ENCODE measurements around the gene CABP4.

The CABP4 gene

DNA sequence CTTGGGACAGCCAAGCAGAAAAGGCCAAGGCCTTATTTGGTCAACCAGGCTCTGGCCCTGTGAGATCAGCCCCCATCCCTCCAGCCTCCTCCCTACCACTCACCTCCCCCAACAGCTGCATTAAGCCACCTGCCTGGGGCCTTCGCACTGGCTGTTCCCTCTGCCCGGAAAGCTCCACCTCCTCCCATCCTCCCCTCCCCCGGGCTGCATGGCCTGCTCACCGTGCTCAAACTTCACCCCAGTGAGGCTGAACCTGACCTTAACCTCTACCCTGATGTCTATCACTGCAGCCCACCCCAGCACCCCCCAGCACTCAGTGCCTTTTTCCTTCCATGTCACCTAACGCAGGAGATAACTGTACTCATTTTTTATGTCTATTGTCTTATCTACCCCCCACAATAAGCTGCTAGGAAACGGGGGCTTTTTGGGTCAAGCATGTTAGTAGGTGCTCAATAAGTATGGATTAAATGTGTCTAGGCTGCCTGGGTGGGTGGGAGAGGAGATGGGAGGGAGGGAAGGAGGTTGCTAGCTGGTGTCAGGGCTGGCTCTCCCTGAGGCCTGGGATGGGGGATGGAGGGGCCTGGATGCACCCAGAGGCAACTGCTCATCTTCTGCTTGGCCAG is 18.6 kb upstream of the CABP4 start:
- no peak for FAIRE-seq

DNA sequence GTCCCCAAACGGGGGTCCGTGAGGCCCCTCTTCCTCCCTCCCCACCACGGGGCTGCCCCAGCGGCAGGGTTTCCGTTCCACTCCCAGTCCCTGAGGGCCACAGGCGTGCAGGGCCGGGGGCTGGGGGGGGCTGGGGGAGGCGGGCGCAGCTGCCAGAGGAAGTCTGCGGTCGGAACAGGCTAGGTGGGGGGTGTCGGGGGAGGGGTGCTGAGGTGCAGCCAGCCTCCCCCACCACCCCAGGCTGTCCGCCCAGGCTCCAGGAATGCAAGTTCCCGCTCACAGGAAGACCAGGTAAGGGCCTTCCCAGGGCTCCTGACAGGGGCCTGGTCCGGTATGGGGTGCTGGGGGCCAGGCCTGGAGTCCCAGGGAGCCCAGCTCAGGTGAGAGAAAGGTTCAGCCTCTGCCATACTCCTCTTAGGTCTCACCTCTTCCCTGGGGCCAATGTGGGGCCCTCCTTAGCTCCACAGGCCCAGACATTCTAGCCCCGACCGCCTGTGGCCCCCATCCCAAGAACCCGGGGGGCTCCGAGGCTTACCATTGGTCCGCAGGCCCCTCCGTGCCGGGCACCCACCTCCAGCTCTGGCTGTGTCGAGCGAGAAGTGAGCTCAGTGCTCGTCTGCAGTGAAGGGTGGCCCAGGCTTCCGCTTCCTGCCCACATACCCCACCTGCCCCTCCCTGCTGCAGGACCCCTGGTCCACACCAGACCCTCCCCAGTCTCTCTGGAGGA is 17.9 kb upstream of the CABP4 start, which contains the start of gene PTPRCAP:
TSS of gene PTPRCAP (minus strand) at position 601 of the 727 bp plus-strand sequence. CDS start at position 538, 63 bp downstream.
- FAIRE-seq = no peak

DNA sequence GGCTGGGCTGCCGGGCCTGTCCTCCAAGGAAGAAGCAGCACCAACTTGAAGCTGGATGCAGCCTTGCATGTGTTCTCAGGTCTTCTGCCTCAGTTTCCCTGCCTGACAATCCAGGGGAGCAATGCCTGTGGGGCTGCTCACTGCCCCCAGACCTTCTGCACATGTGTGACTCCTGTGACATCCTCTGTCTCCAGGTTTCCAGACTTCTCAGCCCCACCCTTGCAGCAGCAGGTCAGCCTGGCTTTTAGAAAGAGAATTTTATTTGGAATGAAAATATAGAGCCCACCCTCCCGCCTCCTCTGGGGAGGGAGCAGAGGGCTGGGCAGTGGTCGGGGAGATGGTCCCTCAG is 17.4 kb upstream of the CABP4 start:
- FAIRE-seq = no peak

DNA sequence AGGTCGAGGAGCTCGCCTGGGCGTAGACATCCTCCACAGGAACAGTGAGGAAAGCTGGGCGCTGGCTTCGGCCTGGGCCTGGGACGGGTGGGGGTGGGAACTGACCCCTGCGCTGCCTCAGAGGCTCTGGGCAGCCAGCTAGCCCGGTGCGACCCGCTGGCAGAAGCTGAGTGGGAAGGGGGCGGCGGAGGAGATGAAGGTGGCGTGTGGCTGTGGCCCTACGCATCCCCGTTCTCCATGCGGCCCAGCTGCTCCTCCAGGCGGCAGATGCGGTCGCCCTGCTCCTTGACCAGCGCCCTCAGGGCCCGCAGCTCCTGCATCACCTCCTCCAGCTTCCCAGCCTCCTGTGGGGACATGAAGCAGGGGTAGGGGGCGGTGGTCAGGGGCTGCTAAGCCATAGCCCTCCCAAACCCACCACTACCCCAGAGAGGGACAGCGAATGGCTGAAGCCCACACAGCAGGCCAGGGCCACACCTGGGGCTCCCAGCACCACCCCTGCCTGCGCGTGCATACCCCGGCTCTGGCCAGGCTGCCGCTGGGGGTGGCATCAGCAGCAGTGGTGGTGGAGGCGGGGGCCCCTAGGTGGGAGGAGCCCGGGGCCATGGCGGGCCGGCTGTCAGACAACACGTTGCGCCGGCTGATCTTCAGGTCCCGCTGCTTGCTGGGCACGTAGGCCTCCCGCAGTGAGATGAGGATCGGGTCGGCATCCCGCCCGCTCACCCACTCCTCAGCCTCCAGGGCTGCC is 16.8 kb upstream of the CABP4 start:
- no peak for FAIRE-seq

DNA sequence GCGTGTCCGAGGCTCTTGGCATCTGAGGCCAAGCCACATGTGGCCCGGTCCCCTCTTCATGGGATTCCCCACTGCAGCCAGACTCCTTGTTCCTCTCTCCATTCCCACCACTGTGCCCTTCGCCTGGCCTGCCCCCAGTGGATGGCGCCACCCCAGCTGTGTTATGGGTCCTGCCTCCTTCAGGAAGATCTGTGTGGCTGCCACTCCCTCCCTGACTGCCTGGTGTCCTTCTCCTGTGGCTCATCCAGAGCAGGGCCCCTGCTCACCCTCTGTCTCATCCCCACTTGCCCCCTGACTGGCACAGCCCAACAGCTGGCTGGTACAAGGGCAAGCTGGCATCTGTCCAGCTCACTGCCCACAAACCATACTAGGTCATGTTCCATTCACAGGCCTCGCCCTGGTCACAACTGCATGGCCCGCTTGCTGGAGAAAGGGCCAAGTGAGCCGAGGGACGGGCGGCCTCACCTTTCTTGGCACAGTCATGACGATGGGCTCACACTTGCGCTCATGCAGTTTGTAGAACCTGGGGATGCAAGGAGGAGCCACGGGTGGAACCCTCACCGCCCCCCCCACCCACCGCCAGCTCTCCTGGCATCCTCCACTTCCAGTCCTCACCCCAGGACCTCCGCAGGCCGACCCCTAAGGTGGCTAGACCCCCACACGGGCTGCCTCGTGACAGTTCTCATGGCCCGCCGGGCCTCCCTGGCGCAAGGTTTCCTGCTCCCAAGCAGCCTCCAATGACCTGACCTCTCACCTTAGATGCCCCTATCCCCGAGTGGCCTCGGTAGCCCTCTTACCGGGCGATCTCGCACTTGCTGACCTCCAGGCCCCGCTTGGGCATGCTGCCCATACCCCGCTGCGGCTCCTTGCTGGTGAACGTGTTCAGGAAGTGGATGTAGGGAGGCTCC is 15.6 kb upstream of the CABP4 start:
- no peak for FAIRE-seq

DNA sequence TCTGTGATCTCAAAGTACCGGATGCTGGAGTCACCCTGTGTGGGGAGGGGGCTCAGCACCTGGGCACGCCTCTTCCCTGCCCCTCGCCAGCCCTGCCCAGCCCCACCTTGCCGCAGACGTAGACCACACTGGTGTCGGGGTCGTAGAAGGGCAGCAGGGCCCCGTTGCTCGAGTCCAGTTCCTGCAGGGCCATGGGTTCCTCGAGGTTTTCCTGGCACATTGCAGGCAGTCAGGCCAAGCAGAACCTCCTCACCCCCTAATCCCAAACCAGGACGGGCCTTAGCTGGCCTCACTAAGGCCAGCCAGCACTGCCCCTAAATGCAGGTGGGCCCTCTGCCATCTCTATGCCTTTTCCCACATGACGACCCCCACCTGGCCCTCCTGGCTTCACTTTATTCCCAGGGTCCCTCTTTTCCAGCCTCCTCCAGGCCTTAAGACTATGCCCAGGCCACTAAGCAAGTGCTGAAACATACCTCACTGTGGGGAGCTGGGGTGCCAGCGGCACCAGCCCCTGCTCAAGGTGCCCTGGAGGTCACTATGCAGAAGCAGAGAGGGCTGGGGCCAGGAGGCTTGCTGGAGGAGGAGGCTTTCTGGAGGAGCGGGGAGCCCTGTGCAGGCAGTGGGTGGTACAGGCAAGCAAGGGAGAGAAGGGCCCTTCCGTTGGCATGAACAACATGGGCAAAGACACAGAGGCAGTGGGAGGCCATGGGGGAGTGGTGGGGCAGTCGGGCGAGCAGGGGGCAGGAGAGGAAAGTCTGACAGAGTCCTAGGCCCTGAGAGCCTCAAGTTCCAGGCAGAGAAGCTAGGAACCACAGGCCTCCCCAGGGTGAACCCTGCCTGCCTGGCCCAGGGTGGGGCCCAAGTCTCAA is 14.7 kb upstream of the CABP4 start:
- FAIRE-seq = no peak

DNA sequence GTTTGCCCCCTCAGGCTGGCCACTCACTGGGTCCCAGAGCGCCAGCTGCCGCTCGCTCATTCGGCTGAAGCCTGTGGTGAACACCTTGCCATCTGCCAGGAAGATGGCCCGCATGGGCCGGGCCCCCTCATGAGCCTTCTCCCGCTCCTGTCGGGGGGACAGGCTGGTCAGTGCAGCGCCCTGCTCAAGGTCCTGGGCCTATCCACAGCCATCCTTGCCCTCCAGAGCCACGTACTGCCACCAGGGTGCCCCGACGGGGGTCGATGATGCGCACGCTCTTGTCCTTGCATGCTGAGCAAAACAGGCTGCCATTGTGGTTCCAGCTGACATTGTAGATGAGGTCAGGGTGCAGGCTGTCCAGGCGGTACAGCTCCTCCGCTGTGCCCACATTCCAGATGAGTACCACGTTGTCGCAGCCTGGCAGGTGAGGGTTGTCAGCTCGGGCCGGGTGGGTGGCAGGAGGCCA is 14.0 kb upstream of the CABP4 start:
- FAIRE-seq = no peak

DNA sequence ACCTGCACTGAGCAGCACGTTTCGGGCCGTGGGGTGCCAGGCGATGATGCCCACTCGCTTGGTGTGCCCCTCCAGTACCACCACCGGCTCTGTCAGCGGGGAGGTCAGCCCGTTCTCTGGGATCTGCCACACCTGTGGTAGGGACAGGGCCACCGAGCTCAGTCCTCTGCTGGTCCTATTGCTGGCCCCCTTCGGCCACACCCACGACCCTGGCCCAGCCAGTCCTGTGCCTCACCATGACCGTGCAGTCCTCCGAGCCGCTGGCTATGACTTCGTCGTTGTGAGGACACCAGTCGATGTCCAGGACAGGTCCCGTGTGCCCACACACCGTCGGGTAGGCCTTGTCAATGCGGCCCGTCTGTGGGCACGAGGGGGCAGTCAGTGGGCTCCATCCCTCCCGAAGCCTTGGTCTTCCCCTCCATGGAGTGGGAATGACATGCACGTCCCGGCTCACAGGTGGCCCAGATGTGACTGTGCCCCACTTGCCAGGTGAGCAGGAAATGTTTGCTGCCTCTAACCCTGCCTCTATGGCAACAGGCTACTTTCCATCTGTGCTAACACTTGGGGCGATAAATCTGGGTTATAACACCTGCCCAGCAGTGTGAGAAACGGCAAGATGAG is 13.3 kb upstream of the CABP4 start:
- FAIRE-seq = no peak

DNA sequence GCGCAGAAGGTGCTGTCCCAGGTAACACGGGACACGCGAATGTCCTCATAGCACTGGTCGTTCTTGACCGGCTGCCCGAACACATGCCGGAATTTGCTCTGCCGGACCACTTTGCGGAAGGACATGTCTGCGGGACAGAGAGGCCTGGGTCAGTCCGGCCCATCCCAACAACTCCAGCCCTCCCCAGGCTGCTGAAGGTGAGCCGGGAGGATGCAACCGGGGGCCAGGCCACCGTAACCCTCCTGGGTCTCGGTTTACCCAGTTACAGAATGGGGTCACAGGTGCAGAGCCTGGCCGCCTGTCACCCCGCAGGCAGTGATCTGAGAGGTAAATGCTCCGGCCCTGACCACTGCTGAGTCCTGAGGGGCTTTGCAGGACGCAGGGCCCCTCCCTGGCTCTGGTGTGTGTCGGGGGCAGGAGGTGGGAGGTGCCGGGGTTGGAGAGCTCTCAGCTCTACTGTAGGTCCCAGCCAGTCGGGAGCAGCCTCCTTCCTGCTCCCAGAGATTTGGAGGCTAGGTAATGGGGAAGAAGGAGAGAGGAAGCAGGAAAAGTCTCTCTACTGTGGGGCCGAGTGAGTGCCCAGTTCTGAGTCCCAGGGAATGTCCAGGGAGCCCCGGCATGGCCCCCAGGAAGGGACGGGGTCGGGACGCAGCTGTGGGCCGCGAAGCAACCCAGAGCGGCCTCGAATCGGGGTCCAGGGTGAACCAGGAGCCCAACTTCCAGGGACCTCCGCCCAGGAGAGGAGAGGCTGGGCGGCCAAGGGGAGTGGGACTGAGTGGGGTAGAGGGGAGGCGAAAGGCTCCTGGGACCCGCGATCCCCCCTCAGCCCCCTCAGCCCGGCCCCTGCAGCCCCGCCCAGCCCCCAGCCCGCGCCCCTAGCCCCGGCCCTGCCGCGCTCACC is 12.4 kb upstream of the CABP4 start:
- no peak for FAIRE-seq

DNA sequence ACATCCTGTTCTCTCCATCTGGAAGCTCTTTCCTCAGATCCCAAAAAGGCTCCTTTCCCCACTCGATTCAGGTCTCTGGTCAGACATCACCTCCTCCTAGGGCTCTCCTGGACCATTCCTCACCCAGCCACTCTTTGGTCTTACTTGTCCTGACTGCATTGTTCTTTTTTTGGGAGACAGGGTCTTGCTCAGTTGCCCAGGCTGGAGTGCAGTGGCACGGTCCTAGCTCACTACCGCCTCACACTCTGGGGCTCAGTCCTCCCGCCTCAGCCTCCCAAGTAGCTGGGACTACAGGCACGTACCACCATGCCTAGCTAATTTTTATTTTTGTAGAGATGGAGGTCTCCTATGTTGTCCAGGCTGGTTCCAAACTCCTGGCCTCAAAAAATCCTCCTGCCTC is 9.6 kb upstream of the CABP4 start:
- FAIRE-seq = no peak

DNA sequence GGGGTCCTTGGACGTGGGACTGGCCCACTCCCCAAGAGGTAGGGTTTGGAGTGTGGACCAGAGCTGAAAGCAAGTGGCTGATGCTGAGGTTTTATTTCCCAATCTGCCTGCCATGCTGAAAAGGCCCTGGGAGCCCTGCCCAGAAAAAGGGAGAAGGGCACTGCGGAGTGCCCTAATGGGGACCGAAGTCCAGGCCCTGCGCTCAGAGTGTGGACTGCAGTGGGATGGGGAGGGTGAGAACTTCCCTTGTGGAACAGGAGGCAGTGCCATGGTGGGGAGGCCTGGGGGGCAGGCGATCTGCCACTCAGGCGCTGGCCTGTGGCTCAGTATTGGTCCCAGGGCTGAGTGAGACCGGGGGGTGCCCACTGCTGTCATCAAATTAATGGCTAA is 6.9 kb upstream of the CABP4 start:
- no peak for FAIRE-seq

DNA sequence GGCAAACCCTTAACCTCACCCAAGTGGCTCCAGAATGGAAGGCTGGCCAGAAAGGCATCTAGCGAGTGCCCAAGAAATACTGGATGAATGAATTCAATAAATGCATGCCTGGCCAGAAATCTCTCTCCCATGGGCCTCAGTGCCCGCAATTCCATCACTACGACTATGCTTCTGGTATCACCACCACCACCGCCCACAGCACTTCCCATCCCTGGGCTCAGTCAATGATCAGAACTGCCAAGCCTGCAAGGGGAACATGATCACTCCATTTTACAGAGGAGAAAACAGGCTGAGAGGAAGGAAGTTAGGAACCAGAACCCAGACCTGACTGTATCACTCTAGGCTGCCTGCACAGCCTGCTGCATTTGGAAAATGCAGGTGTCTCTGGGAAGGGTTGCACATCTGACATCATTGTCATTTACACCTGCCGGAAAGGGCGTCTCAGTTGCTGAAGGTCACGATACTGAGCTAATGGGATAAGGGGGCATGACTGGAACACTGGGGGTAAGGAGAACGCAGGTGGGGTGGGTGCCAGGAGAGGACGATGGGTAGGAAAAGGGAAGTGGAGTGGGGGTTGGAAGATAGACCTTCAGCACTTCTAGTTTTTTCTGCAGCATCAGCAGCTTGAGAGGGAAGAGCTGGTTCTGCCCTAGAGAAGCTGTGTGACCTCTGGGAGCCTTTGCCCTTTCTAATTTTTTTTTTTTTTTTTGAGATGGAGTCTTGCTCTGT is 5.9 kb upstream of the CABP4 start:
- no peak for FAIRE-seq

DNA sequence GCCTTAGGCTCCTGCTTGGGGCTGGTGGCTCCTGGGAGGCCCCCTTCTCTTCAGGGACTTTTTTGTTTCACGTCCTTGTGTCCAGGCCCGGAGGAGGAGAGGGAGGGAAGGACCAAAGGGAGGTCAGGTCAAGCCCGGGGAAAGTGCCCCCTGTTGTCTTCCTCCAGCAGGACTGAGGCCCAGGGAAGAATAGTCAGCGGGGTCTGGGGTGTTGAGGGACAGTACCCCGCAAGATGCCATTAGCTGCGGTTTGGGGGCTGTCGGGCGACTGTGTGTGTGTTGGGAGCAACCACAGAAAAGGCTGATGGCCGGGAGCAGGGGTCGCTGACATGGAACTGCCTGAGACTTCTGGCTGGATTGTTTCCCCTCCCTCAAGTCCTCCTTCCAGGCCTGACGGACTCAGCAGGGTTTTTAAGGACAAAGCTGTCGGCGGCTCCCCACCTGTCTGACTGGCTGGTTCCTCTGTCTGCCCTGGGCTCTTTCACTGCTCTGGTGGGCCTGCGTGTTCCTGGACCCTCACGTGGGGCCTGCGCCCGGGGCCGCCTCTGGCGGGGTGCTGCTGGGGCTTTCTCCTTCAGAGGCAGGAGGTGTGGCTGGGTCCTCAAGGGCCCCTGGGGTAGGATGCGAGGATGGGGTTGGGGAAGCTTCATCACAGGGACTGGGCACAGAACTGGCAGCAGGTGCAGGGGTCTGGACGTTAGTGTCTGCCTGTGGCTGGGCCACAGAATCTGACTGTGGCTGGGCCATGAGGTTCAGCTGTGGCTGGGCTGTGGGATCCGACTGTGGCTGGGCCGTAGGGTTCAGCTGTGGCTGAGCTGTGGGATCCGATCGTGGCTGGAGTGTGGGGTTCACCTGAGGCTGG is 4.1 kb upstream of the CABP4 start:
- no peak for FAIRE-seq

DNA sequence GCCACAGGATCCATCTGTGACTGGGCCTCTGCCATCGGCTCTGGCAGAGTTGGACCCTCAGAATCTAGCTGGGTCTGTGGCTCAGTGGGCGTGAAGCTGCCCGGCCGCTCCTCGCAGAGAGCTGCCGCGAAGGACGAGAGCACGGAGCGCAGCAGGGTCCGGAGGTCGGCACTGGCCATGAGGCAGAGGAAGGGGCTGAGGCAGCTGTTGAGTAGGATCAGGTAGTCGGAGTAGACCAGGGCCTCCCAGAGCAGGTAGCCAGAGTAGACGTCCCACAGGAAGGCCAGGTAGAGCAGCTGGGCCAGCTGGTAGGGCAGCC is 3.5 kb upstream of the CABP4 start:
- FAIRE-seq = no peak

DNA sequence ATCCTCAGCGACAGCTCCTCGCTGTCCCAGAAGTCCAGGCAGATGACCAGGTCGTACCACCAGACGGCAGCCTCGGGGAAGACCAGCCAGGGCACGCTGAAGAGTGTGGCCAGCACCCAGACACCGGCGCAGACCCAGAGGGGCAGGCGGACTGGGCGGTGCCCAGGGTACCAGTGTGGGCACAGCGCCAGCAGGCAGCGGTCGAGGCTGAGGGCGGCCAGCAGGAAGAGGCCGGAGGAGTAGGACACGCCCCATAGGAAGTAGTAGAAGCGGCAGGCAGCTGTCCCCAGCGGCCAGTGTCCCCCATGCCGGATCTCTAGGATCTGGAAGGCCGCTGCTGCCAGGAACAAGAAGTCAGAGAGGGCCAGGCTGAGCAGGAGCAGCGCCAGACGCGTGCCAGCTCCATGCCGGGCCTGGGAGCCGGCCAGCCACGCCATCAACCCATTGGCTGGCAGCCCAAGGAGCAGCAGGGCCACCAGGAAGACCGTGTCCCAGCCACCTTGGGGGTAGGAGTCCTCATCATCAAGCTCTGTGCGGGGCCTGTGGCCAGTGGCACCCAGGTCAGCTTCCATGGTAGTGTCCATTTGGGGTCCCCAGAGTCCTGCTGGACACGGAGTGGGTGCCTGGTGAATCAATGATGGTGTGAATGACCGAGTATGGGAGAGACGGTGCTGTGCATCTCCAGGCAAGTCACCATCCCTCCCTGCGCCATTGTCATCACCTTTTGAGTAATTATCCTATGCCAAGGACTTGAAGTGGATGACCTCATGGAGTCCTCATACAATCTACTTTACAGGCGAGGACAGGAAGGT is 2.8 kb upstream of the CABP4 start, which contains the start of gene GPR152:
TSS of gene GPR152 (minus strand) at position 589 of the 812 bp plus-strand sequence. CDS start at position 584, 5 bp downstream.
- FAIRE-seq = no peak

DNA sequence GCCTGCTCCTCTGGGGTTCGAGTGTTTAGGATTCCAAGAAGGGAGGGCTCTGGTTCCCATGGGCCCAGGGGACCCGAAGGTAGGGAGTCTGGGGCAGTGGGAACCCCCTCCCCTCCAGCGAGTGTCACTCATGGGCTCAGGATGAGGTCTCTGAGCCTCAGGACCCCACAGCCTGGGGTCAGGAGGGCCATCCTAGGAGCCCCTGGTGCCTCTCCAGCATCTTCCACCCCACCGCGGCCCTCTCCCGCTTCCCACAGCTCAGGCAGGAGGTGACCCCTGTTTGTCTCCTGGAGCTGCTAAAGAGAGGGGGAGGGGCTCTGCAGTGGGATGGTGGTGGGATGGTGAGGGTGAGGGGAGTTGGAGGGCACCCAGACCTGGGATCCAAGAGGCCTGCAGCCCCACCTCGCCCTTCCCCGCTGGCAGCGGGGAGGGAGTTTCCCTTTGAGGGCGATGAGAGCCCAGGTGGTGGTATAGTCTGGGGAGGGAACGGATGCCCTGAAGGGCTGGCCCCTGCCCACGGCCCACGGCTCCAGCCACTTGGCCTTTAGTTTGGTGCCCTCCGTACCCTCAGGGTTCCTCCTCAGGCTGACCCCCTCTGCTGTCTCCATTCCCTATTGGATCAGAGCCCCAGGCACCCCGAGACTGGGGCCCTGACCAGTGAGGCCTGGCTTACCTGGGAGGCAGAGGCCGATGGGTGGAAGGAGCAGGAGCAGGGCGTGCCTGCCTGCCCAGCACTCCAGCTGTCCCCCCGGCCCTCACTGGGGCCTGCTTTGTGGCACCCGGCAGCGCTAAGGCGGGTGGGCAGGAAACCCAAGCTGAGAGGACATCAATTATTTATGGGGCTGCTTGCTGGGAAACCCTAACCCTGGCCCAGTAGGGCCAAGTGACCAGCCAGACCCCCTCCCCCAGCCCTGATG is 1.1 kb upstream of the CABP4 start:
- FAIRE-seq = no peak

Measured in islet of Langerhans (tissue), 1 donor.